Loucy (cell line): Measurements from ENCODE around the gene RARB.

Source experiments
- EZH2phosphoT487 ChIP-seq: fragments of 200-600 bp; IDR thresholded peaks from 2 replicates; pipeline ENCODE4 v1.6.1; 2018; ENCODE audit warnings: antibody characterized with exemption, mild to moderate bottlenecking, moderate library complexity, borderline replicate concordance
- TF ChIP-seq, protein P1 (sequence below): fragments of 200-600 bp; sonication (generic); conservative IDR thresholded peaks from 2 replicates; pipeline ENCODE4 v1.5.1; 2014; ENCODE audit warnings: mild to moderate bottlenecking, antibody characterized with exemption, low read length

DNA sequence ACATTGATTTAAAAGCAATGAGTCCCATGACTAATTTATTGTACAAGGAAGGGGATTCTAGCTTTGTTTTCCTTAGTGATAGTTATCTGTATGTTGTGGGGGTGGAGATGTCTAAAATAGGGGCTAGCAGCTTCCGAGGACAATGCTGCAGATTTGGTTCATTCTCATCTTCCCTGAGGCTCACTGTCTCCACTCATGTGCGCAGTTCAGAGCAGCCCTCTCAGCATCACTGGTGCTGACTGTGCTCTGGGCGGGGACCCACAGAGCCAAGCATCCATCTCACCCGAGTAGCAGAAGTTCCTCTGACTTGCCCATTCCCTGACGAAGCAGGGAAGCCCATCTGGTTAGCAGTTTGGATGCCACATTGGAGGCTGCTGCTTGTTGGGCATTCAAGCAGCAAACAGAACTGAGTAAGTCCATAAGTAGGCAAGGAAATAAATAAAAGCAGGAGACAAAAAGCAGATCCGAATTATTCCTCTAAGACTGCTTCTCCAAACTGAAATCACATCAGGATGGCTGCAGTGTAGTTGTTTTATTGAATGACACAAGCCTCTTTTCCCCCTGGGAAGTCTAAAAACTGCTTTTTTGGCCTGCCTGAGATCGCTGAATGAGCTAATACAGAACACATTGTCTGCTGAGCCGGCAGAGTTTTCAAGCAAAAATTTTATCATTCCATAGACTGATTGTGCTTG is 27.5 kb downstream of the RARB start:
- TF ChIP-seq, protein P1, sequence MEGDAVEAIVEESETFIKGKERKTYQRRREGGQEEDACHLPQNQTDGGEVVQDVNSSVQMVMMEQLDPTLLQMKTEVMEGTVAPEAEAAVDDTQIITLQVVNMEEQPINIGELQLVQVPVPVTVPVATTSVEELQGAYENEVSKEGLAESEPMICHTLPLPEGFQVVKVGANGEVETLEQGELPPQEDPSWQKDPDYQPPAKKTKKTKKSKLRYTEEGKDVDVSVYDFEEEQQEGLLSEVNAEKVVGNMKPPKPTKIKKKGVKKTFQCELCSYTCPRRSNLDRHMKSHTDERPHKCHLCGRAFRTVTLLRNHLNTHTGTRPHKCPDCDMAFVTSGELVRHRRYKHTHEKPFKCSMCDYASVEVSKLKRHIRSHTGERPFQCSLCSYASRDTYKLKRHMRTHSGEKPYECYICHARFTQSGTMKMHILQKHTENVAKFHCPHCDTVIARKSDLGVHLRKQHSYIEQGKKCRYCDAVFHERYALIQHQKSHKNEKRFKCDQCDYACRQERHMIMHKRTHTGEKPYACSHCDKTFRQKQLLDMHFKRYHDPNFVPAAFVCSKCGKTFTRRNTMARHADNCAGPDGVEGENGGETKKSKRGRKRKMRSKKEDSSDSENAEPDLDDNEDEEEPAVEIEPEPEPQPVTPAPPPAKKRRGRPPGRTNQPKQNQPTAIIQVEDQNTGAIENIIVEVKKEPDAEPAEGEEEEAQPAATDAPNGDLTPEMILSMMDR = no peak
- no peak for TF ChIP-seq EZH2phosphoT487
